GM20000 (cell line): ENCODE data around the gene SNRPN.
"Not testable (repeated sequence)": the region's sequence is repeated elsewhere in the genome, so short reads cannot be mapped to it uniquely, and the experiment has no call there.

Source experiments
- DNase-seq: peaks from one replicate; pipeline ENCODE4 v3.0.0; 2012; ENCODE audit warnings: low spot score
- TF ChIP-seq, protein P1 (sequence below): IDR thresholded peaks from 2 replicates; pipeline ENCODE4 v1.5.1; 2012; ENCODE audit warnings: mild to moderate bottlenecking, control low read depth; ENCODE audit errors: extremely low read depth, missing control alignments

The SNRPN gene

DNA sequence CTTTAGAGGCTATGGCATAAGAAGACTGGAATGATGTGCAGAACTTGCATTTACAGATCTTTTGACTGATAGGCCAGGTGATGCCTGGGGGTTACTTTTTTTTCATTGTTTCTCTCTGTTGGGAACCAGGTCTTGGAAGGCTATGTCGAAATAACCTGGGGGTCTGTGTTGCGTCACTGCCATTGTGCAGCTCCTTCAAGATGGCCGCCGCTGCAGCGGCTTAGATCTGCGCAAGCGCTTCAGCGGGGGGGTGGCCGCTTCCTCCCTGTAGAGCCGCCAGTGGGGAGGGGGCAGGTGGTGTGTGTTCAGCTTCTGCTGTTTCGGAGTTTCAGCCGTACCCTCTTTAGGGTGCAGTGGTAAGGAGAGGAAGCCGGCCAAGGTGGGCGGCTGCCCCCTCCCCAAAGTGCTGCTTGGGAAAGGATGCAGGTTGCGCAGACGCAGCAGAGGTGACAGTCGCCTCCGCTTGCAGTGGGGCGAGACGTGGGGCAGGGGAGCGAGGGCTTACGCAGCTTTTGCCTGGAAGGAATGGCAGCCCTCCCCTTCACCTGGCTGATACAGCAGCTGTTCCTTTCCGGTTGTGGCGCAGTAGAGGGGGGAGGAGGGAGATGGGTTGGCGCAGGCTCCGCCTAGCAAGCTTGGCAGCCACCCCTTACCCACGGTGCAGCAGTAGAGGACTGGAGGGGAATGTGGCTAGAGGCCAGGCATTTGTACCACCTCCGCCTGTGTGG, 1.5 kb downstream of the SNRPN start:
- TF ChIP-seq, protein P1, sequence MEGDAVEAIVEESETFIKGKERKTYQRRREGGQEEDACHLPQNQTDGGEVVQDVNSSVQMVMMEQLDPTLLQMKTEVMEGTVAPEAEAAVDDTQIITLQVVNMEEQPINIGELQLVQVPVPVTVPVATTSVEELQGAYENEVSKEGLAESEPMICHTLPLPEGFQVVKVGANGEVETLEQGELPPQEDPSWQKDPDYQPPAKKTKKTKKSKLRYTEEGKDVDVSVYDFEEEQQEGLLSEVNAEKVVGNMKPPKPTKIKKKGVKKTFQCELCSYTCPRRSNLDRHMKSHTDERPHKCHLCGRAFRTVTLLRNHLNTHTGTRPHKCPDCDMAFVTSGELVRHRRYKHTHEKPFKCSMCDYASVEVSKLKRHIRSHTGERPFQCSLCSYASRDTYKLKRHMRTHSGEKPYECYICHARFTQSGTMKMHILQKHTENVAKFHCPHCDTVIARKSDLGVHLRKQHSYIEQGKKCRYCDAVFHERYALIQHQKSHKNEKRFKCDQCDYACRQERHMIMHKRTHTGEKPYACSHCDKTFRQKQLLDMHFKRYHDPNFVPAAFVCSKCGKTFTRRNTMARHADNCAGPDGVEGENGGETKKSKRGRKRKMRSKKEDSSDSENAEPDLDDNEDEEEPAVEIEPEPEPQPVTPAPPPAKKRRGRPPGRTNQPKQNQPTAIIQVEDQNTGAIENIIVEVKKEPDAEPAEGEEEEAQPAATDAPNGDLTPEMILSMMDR: no peak
- peak; percentile 64 for DNase-seq

- DNase-seq: no peak
- TF ChIP-seq, protein P1: no peak
These were observed 2.9 kb downstream of the SNRPN start for GRCh38 chr15:24957691-24958090.

DNA sequence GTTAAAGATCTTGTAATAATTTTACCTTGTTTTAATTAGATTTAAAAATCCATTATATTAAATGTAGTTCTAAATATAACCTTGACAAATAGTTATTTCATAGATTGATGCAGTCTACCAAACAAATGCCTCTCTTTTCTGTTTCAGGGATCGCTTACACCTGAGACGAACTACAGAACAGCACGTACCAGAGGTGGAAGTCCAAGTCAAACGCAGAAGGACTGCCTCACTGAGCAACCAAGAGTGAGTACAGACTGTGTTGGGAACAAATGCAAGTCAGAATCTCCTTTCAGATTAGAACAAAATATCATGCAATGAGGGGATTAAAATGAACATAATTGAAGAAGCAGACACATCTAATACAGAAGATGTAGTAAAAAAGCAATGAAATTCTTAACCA, 7.2 kb downstream of the SNRPN start:
- TF ChIP-seq, protein P1: no peak
- no peak for DNase-seq

DNA sequence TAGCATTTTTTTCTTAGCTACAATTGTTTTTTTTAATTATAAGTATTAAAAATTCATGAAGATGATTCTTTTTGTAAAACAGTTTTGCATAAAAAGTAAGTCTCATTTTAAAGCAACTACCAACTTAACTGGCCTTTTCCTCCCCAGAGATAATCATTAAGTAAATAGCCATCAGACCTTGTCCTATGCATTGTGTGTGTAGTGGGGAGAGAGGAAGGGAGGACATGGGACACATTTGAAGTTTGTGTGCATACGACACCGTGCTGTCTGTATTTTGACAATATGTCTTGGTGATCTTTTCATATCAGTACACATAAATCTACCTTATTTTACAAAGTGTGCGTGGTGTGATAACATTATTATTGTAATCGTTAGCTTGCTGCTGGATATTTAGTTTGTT, 8.1 kb downstream of the SNRPN start:
- TF ChIP-seq, protein P1: no peak
- DNase-seq: no peak

GRCh38 chr15:24966364-24967103, 11.7 kb downstream of the SNRPN start:
- DNase-seq: no peak
- TF ChIP-seq, protein P1: no peak

DNA sequence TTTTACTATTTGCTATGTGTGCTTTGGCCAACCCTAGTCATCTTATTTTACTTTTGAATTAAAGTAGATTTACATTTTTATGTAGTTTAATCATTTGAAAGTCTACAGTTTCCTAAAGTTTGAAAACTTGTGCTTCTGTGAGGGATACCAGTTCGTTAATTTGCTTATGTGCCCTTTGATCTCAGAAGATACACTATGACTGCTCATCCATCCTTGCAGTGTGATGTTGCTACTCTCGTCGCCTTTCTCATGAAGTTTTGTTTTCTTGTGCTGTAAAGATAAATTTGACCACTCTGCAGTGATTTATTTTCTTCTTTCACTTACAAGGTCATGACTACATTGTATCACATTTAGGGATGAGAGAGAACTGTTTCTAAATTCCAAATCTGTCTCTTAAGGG, 16.3 kb downstream of the SNRPN start:
- TF ChIP-seq, protein P1: no peak
- no peak for DNase-seq

GRCh38 chr15:24971772-24972171, 17.0 kb downstream of the SNRPN start:
- TF ChIP-seq, protein P1: no peak
- no peak for DNase-seq

DNA sequence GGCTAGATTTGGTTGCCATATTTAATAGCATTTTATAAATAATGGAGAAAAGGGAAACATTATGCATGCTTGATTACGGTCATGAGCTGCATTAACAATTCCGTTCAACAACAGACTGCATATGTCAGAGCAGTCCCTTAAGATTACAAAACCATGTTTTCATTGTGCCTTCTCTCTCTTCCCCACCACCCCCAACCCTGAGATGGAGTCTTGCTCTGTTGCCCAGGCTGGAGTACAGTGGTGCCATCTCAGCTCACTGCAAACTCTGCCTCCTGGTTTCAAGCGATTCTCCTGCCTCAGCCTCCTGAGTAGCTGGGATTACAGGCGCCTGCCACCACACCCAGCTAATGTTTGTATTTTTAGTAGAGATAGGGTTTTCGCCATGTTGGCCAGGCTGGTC, 17.9 kb downstream of the SNRPN start:
- not testable (repeated sequence) for DNase-seq
